Adrenal gland (tissue), 5 donors: ENCODE data around the gene JARID2.

Source experiments
- CTCF ChIP-seq, 6 experiments: fragments of 450-650 bp in 4 of 6; fragments of 200-600 bp in 2 of 6; sonication (generic) in 1 of 6; IDR thresholded peaks; 1 replicate in 5 of 6; 2 replicates in 1 of 6; pipeline versions ENCODE4 v1.5.1 to v1.8.0; 2016 to 2021; ENCODE audit warnings: antibody characterized with exemption in 6 of 6, mild to moderate bottlenecking in 2 of 6, moderate library complexity in 1 of 6
- POLR2A ChIP-seq, 2 donors: fragments of 450-650 bp; IDR thresholded peaks; one replicate each; pipeline ENCODE4 v1.6.1; 2017; ENCODE audit warnings: antibody characterized with exemption in 2 of 2, mild to moderate bottlenecking in 2 of 2, moderate library complexity in 1 of 2
- donor health status: DM: no; HTN: no; CAD: no.

- TF ChIP-seq CTCF (IDR thresholded peaks at IDR 0.05), result no peak
- no peak for TF ChIP-seq POLR2A (IDR thresholded peaks at IDR 0.05)
Measured at GRCh38 chr6:15553031-15553430, 307.2 kb downstream of the JARID2 start.
